Measurements from ENCODE around the gene LIX1.
A peak's percentile ranks its signal among the peaks of the same experiment; 100 is the strongest.
"Not testable (repeated sequence)": the region's sequence is repeated elsewhere in the genome, so short reads cannot be mapped to it uniquely, and the experiment has no call there.

The LIX1 gene

GRCh38 chr5:97101189-97101910, 41.1 kb downstream of the LIX1 start:
- DNase-seq = no peak

GRCh38 chr5:97100476-97100875, 41.9 kb downstream of the LIX1 start:
- DNase-seq = no peak

- no peak for DNase-seq
These were observed 43.5 kb downstream of the LIX1 start for GRCh38 chr5:97098922-97099321.

GRCh38 chr5:97097326-97098230, 44.8 kb downstream of the LIX1 start:
- no peak for DNase-seq

- no peak for DNase-seq
These were observed 45.6 kb downstream of the LIX1 start for GRCh38 chr5:97096846-97097245.

GRCh38 chr5:97096191-97096590, 46.2 kb downstream of the LIX1 start:
- DNase-seq = no peak

GRCh38 chr5:97095318-97095732, 47.1 kb downstream of the LIX1 start:
- no peak for DNase-seq

- DNase-seq = no peak
These were observed 47.7 kb downstream of the LIX1 start for GRCh38 chr5:97094579-97095317.

GRCh38 chr5:97093193-97093592, 49.2 kb downstream of the LIX1 start:
- no peak for DNase-seq

- no peak for DNase-seq
These were observed 51.5 kb downstream of the LIX1 start for GRCh38 chr5:97090944-97091343.

GRCh38 chr5:97089149-97089801, 53.1 kb downstream of the LIX1 start:
- no peak for DNase-seq

- no peak for DNase-seq
These were observed 53.6 kb downstream of the LIX1 start for GRCh38 chr5:97088774-97089148.

GRCh38 chr5:97087138-97087537, 55.3 kb downstream of the LIX1 start:
- DNase-seq = no peak

- DNase-seq = peak; percentile 6
These were observed 56.8 kb downstream of the LIX1 start for GRCh38 chr5:97085459-97086181.

- not testable (repeated sequence) for DNase-seq
These were observed 57.5 kb downstream of the LIX1 start for GRCh38 chr5:97084782-97085458.

- DNase-seq = no peak
These were observed 63.3 kb downstream of the LIX1 start for GRCh38 chr5:97078958-97079743.

- no peak for DNase-seq
These were observed 65.2 kb downstream of the LIX1 start for GRCh38 chr5:97077246-97077645.

GRCh38 chr5:97076098-97076497, 66.3 kb downstream of the LIX1 start:
- no peak for DNase-seq

GRCh38 chr5:97075649-97076048, 66.8 kb downstream of the LIX1 start:
- DNase-seq = no peak

- no peak for DNase-seq
These were observed 67.4 kb downstream of the LIX1 start for GRCh38 chr5:97074859-97075489.

All from CD4-positive, alpha-beta T cell treated with Interleukin-4 for 4 hours (primary cell).